ENCODE measurements around the gene CEP19.
A peak's percentile ranks its signal among the peaks of the same experiment; 100 is the strongest.
"Not testable (repeated sequence)": the region's sequence is repeated elsewhere in the genome, so short reads cannot be mapped to it uniquely, and the experiment has no call there.

The CEP19 gene, protein sequence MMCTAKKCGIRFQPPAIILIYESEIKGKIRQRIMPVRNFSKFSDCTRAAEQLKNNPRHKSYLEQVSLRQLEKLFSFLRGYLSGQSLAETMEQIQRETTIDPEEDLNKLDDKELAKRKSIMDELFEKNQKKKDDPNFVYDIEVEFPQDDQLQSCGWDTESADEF

GRCh38 chr3:196711838-196712513 lies at the start of gene CEP19, which contains the start of gene PIGX:
Gene CEP19, minus strand, starts transcription at chr3:196712250. Its CDS starts 3,593 bp downstream, at chr3:196708657.
Gene PIGX, plus strand, starts transcription at chr3:196712377.
- DNase-seq (ENCODE audit: low spot score): peak; percentile 92

- DNase-seq (ENCODE audit: low spot score): no peak
Observed at GRCh38 chr3:196757876-196758739, 46.1 kb upstream of the CEP19 start.

DNA sequence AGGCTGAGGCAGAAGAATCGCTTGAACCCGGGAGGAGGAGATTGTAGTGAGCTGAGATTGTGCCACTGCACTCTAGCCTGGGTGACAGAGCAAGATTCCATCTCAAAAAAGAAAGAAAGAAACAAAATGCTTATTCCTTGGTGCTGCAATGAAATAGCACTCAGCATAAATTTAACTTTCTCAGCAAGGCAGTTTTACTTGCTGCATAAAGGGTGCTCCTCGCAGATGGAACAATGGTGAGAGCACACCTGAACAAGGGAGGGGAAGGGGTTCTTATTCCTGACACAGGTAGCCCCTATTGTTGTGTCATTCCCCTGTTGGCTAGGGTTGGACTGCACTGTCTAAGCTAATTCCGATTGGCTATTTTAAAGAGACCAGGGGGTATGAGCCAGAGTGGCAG lies 44.7 kb upstream of the CEP19 start:
- DNase-seq (ENCODE audit: low spot score): no peak

DNA sequence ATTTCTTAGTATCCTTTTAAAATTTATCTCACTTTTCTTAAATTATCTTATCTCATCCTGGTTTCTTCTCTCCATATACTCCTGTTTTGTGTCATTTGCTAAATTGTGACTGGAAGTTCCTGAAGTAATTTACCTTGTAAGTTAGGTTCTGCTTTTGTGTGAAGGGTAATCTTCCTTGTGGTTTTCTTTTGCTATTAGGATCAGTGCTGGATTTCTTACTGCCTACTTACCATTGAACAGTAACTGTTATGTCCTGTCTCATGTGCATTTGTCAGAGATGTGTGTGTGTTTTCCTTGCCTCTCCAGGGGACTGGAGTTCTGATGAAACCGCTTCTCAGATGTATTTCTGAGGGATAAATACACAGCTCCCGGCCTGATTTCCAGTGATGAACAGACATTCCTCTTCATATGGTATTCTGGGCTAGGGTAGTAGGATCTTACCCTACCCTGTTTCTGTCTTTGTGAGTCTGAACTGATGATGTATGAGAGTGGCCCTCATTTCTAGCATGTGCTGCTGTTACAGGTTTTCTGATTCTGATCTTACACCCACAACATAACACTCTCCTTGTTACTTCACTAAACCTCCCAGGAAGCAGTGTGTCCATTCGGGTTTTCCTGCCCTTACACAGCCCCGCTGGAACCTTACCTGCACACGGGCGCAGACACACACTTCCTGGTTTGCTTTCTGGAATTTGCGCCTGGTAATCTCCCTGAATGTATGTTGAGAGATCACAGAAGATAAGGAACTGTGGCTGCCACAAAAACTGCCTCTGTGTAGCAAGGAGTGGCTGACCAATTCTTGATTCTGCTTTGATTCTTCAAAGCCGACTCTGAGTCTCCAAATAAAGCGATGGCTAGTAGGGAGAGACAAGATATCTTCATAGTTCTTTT lies 42.3 kb upstream of the CEP19 start:
- DNase-seq (ENCODE audit: low spot score): no peak

DNA sequence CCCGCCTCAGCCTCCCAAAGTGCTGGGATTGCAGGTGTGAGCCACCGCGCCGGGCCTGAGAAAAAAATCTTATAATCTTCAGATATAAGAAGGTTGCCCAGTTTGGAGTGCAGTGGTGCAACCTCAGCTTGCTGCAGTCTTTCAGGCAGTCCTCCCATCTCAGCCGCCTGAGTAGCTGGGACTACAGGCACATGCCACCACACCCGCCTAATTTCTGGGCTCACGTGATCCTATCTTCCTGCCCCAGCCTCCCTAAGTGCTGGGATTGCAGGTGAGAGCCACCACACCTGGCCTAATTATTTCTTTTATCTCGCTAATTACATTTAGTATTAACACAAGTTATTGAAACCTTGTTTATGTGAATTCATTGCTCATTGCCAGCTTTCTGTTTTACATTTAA lies 41.2 kb upstream of the CEP19 start:
- DNase-seq (ENCODE audit: low spot score): no peak

DNA sequence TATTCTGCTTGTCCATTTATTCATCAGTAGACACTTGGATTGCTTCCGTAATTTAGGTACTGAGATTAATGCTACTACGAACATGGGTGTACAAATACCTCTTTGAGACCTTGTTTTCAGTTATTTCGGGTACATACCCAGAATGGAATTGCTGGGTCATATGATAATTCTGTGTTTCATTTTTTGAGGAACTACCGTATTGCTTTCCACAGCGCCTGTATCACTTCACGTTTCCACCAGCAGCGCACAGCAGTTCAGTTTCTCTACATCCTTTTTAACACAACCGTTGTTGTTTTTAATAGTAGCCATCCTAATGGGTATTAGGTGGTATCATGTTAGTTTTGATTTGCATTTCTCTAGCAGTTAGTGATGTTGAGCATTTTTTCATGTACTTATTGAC lies 37.1 kb upstream of the CEP19 start:
- DNase-seq (ENCODE audit: low spot score): no peak

DNA sequence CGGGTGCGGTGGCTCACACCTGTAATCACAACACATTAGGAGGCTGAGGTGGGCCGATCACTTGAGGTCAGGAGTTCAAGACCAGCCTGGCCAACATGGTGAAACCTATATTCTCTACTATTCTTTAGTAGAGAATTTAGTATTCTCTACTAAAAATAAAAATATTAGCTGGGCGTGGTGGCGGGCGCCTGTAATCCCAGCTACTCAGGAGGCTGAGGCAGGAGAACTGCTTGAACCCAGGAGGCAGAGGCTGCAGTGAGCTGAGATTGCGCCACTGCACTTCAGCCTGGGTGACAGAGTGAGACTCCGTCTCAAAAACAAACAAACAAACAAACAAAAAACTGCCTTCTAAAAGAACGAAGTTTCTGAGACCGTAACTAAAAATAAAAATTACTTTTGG lies 31.5 kb upstream of the CEP19 start:
- not testable (repeated sequence) for DNase-seq (ENCODE audit: low spot score)

- DNase-seq (ENCODE audit: low spot score): no peak
Observed at GRCh38 chr3:196741249-196741889, 29.3 kb upstream of the CEP19 start.

GRCh38 chr3:196740481-196741248 lies 28.6 kb upstream of the CEP19 start:
- DNase-seq (ENCODE audit: low spot score): no peak

- DNase-seq (ENCODE audit: low spot score): peak; percentile 80
Observed at GRCh38 chr3:196739671-196740480, 27.8 kb upstream of the CEP19 start, which contains the start of gene PAK2. Gene PAK2, plus strand, starts transcription at chr3:196739857. Its CDS starts 42,790 bp downstream, at chr3:196782647.

- DNase-seq (ENCODE audit: low spot score): no peak
Observed at GRCh38 chr3:196737655-196738054, 25.6 kb upstream of the CEP19 start.

GRCh38 chr3:196736670-196737374 lies 24.8 kb upstream of the CEP19 start:
- no peak for DNase-seq (ENCODE audit: low spot score)

GRCh38 chr3:196735751-196736150 lies 23.7 kb upstream of the CEP19 start:
- no peak for DNase-seq (ENCODE audit: low spot score)

DNA sequence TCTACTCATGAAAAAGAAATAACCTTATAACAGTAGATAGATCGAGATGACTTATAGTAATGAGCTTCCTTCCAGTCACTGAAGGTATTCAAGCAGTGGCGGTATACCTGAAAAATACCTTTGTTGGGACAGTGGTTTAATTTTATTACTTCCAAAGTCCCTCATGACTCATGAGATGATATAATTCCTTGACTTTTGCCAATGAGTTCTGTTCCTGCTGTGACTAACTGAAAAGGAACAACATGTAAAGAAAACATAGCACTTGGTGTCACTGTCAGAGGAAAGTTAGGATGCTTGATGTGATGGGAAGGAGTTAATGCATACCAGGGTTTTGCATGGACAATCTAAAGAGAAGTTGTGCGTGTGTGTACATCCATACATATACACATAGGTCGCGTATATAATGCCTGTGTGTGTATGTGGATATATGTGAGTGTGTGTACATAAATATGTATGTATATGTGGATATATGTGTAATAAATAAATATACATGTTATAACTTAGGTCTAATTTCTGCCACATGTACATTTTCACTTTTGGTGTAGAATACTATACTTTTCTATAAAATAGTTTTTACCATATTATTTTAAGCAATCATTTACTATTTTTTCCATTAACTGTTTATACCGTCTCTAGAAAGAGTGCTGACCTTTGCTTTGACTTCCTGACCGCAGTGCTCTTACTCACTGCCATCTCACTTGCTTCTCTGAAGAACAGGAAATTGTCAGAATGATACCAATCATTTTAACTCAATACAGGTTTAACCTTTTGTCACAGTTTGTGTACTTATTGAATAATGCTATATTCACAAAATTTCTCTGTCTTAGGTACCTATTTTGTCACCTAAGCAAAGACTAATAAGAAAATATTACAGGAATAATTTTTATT lies 15.0 kb upstream of the CEP19 start:
- no peak for DNase-seq (ENCODE audit: low spot score)

DNA sequence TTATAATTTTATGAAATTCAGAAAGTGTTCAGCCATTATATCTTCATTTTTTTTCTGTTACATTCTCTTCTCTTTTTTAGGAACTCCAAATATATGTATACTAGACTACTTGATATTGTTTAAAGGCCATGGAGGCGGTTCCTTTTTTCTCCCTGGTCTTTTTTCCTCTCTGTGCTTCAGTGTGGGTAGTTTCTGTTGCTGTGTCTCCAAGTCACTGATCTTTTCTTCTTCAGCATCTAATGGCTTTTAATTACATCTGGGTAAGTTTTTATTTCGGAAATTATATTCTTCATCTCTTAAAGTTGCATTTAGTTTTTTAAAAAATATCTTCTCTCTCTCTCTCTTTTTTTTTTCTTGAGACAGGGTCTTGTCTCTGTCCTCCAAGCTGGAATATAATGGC lies 9.0 kb upstream of the CEP19 start:
- DNase-seq (ENCODE audit: low spot score): no peak

DNA sequence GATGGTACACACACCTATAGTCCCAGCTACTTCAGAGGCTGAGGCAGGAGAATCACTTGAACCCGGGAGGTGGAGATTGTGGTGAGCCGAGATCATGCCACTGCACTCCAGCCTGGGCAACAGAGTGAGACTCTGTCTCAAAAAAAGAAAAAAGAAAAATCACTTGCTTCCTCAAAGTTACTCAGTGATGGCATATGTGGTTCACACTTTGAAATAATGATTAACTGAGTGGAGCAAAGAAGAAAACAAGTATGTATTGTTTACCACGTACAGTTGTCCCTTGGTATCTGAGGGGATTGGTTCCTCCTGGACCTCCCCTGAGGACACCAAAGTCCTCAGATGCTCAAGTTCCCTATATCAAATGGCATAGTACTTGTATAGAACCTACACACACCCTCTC lies 5.1 kb upstream of the CEP19 start:
- not testable (repeated sequence) for DNase-seq (ENCODE audit: low spot score)

- peak; percentile 37 for DNase-seq (ENCODE audit: low spot score)
Observed at GRCh38 chr3:196712514-196713413, 714 bp upstream of the CEP19 start.
